Activated naive CD4-positive, alpha-beta T cell treated with anti-CD3 and anti-CD28 coated beads, Interleukin-2, amount 50 U/mL, for 24 hours (primary cell): Measurements from ENCODE around the gene SYTL1.
A peak's percentile ranks its signal among the peaks of the same experiment; 100 is the strongest.

ENCODE experiments used
- H3K27ac Mint-ChIP-seq: one replicate; pipeline ENCODE4 v1.8.0; 2021; ENCODE audit warnings: mild to moderate bottlenecking, mixed read lengths
- H3K27me3 Mint-ChIP-seq: one replicate; pipeline ENCODE4 v1.8.0; 2021; ENCODE audit warnings: mixed read lengths
- H3K36me3 Mint-ChIP-seq: one replicate; pipeline ENCODE4 v1.8.0; 2021; ENCODE audit warnings: mixed read lengths
- H3K4me1 Mint-ChIP-seq: one replicate; pipeline ENCODE4 v1.8.0; 2021; ENCODE audit warnings: mixed read lengths
- H3K4me3 Mint-ChIP-seq: one replicate; pipeline ENCODE4 v1.8.0; 2021; ENCODE audit warnings: mild to moderate bottlenecking, mixed read lengths
- H3K9me3 Mint-ChIP-seq: one replicate; pipeline ENCODE4 v1.8.0; 2021; ENCODE audit warnings: mixed read lengths

Gene SYTL1

GRCh38 chr1:27306892-27307761 lies 34.7 kb upstream of the SYTL1 start:
- Mint-ChIP-seq H3K4me3 (no peak overlapping the region), H3K27me3 (no peaks in the 10 kb centered on the region), H3K4me1 (no peaks in the 10 kb centered on the region), H3K36me3 (no peaks in the 10 kb centered on the region), H3K9me3 (no peaks in the 10 kb centered on the region), H3K27ac (no peak overlapping the region)

GRCh38 chr1:27307874-27308598 lies 33.8 kb upstream of the SYTL1 start:
- Mint-ChIP-seq H3K4me1 (no peaks in the 10 kb centered on the region), H3K27me3 (no peaks in the 10 kb centered on the region), H3K36me3 (no peaks in the 10 kb centered on the region), H3K27ac (no peak overlapping the region), H3K4me3 (no peak overlapping the region), H3K9me3 (no peaks in the 10 kb centered on the region)

GRCh38 chr1:27314169-27314568 lies 27.7 kb upstream of the SYTL1 start:
- Mint-ChIP-seq H3K36me3 (no peaks in the 10 kb centered on the region), H3K9me3 (no peaks in the 10 kb centered on the region), H3K27ac (peak overlapping the region; percentile 23), H3K4me1 (no peaks in the 10 kb centered on the region), H3K27me3 (no peaks in the 10 kb centered on the region), H3K4me3 (no peak overlapping the region)

- Mint-ChIP-seq H3K4me3 (no peak overlapping the region), H3K4me1 (no peaks in the 10 kb centered on the region), H3K27me3 (no peaks in the 10 kb centered on the region), H3K27ac (no peak overlapping the region), H3K36me3 (no peaks in the 10 kb centered on the region), H3K9me3 (no peaks in the 10 kb centered on the region)
Measured at GRCh38 chr1:27314737-27315136, 27.1 kb upstream of the SYTL1 start.

GRCh38 chr1:27316860-27317259 lies 25.0 kb upstream of the SYTL1 start:
- H3K4me3 Mint-ChIP-seq: no peak overlapping the region
- no peaks in the 10 kb centered on the region for H3K9me3 Mint-ChIP-seq
- H3K27ac Mint-ChIP-seq: no peak overlapping the region
- H3K4me1 Mint-ChIP-seq: peaks cover 9% of the 10 kb centered on the region
- H3K36me3 Mint-ChIP-seq: no peaks in the 10 kb centered on the region
- H3K27me3 Mint-ChIP-seq: no peaks in the 10 kb centered on the region

- H3K9me3 Mint-ChIP-seq: no peaks in the 10 kb centered on the region
- peaks cover 9% of the 10 kb centered on the region for H3K4me1 Mint-ChIP-seq
- H3K4me3 Mint-ChIP-seq: no peak overlapping the region
- no peaks in the 10 kb centered on the region for H3K36me3 Mint-ChIP-seq
- H3K27ac Mint-ChIP-seq: peak overlapping the region; percentile 6
- no peaks in the 10 kb centered on the region for H3K27me3 Mint-ChIP-seq
Measured at GRCh38 chr1:27318136-27318535, 23.7 kb upstream of the SYTL1 start.

GRCh38 chr1:27318596-27318995 lies 23.2 kb upstream of the SYTL1 start:
- Mint-ChIP-seq H3K27me3 (no peaks in the 10 kb centered on the region), H3K9me3 (no peaks in the 10 kb centered on the region), H3K4me3 (no peak overlapping the region), H3K36me3 (no peaks in the 10 kb centered on the region), H3K27ac (no peak overlapping the region), H3K4me1 (peaks cover 11% of the 10 kb centered on the region)

- no peaks in the 10 kb centered on the region for H3K9me3 Mint-ChIP-seq
- H3K36me3 Mint-ChIP-seq: peaks cover 5% of the 10 kb centered on the region
- peak within 1 kb of the TSS; percentile 90 for H3K27ac Mint-ChIP-seq
- peaks cover 45% of the 10 kb centered on the region for H3K4me1 Mint-ChIP-seq
- H3K27me3 Mint-ChIP-seq: no peaks in the 10 kb centered on the region
- H3K4me3 Mint-ChIP-seq: peak within 1 kb of the TSS; percentile 94
Measured at GRCh38 chr1:27321813-27322568, 19.8 kb upstream of the SYTL1 start, which contains the start of gene TMEM222. Gene TMEM222, plus strand, starts transcription at chr1:27322163. Its CDS starts 35 bp downstream, at chr1:27322198.

GRCh38 chr1:27322569-27323240 lies 19.1 kb upstream of the SYTL1 start:
- no peaks in the 10 kb centered on the region for H3K9me3 Mint-ChIP-seq
- H3K27ac Mint-ChIP-seq: peak overlapping the region; percentile 90
- H3K4me3 Mint-ChIP-seq: peak overlapping the region; percentile 94
- H3K4me1 Mint-ChIP-seq: peaks cover 48% of the 10 kb centered on the region
- no peaks in the 10 kb centered on the region for H3K27me3 Mint-ChIP-seq
- H3K36me3 Mint-ChIP-seq: peaks cover 5% of the 10 kb centered on the region

GRCh38 chr1:27325286-27325685 lies 16.5 kb upstream of the SYTL1 start:
- Mint-ChIP-seq H3K36me3 (peaks cover 5% of the 10 kb centered on the region), H3K4me3 (no peak overlapping the region), H3K4me1 (peaks cover 66% of the 10 kb centered on the region), H3K27ac (no peak overlapping the region), H3K9me3 (no peaks in the 10 kb centered on the region), H3K27me3 (no peaks in the 10 kb centered on the region)

GRCh38 chr1:27327964-27328363 lies 13.9 kb upstream of the SYTL1 start:
- Mint-ChIP-seq H3K9me3 (no peaks in the 10 kb centered on the region), H3K36me3 (peaks cover 5% of the 10 kb centered on the region), H3K27me3 (no peaks in the 10 kb centered on the region), H3K4me1 (peaks cover 75% of the 10 kb centered on the region), H3K27ac (no peak overlapping the region), H3K4me3 (no peak overlapping the region)

- Mint-ChIP-seq H3K36me3 (no peaks in the 10 kb centered on the region), H3K27ac (no peak overlapping the region), H3K4me1 (peaks cover 55% of the 10 kb centered on the region)
Measured at GRCh38 chr1:27330786-27331185, 11.0 kb upstream of the SYTL1 start.

GRCh38 chr1:27331426-27331825 lies 10.4 kb upstream of the SYTL1 start:
- H3K27ac Mint-ChIP-seq: no peak overlapping the region
- H3K27me3 Mint-ChIP-seq: no peaks in the 10 kb centered on the region
- peaks cover 48% of the 10 kb centered on the region for H3K4me1 Mint-ChIP-seq
- no peaks in the 10 kb centered on the region for H3K36me3 Mint-ChIP-seq
- no peaks in the 10 kb centered on the region for H3K9me3 Mint-ChIP-seq
- no peak overlapping the region for H3K4me3 Mint-ChIP-seq

More at GRCh38 chr1:27330786-27331185, 11.0 kb upstream of the SYTL1 start:
- Mint-ChIP-seq H3K9me3 (no peaks in the 10 kb centered on the region), H3K4me3 (no peak overlapping the region), H3K27me3 (no peaks in the 10 kb centered on the region)

GRCh38 chr1:27331922-27332321 lies 9.9 kb upstream of the SYTL1 start:
- H3K36me3 Mint-ChIP-seq: peaks cover 1% of the 10 kb centered on the region

More at GRCh38 chr1:27331922-27332321, 9.9 kb upstream of the SYTL1 start:
- Mint-ChIP-seq H3K4me3 (no peak overlapping the region), H3K9me3 (no peaks in the 10 kb centered on the region), H3K27me3 (no peaks in the 10 kb centered on the region), H3K27ac (no peak overlapping the region), H3K4me1 (peaks cover 43% of the 10 kb centered on the region)
